Lower lobe of right lung (tissue), 2 donors: ENCODE data around the gene PDYN. TPM values are rescaled to one million over a fixed set of nuclear protein-coding genes. Genes with fewer than 3 reads are reported as not detected.

ENCODE experiments used
- ATAC-seq, 2 donors: fragments of 200-7000 bp; cut with Tn5 transposase; one replicate each; pipeline ENCODE4 v1.9.1; 2020 to 2022; ENCODE audit warnings: mild to moderate bottlenecking in 2 of 2, moderate library complexity in 2 of 2
- DNase-seq: peaks from one replicate; pipeline ENCODE4 v3.0.0-alpha.2; 2020
- H3K27ac ChIP-seq: fragments of 200-600 bp; one replicate; pipeline ENCODE4 v1.8.0; 2022
- H3K27me3 ChIP-seq: fragments of 200-600 bp; one replicate; pipeline ENCODE4 v1.8.0; 2022; ENCODE audit warnings: low read depth
- H3K36me3 ChIP-seq: fragments of 200-600 bp; one replicate; pipeline ENCODE4 v1.8.0; 2022; ENCODE audit warnings: mild to moderate bottlenecking
- H3K4me1 ChIP-seq: fragments of 200-600 bp; one replicate; pipeline ENCODE4 v1.8.0; 2022
- H3K4me3 ChIP-seq: fragments of 200-600 bp; one replicate; pipeline ENCODE4 v1.8.0; 2022; ENCODE audit warnings: mild to moderate bottlenecking
- H3K9me3 ChIP-seq: fragments of 200-600 bp; one replicate; pipeline ENCODE4 v1.8.0; 2022
- intact Hi-C: fragments of 100-400 bp; cut with DNase I; formaldehyde crosslinking; loops from one replicate; pipeline ENCODE4 v1.11.0; 2022
- total RNA-seq: library from RNA; stranded (reverse); fragmentation: NEBNext Ultra II Directional; extraction: Animal tissue kit (Norgen Biotek cat#: 25700); gene quantifications from one replicate; pipeline ENCODE4 v1.2.1, GENCODE V29; 2021
- TF ChIP-seq, protein P1 (sequence below): fragments of 200-600 bp; IDR thresholded peaks from one replicate; pipeline ENCODE4 v1.8.0; 2022; ENCODE audit warnings: antibody characterized with exemption, mild to moderate bottlenecking
- donor health status: DM: no; HTN: yes; CAD: no; lungs with severe emphysema.

Gene PDYN
- total RNA-seq, 1 donor from 2014 or later = not detected

DNA sequence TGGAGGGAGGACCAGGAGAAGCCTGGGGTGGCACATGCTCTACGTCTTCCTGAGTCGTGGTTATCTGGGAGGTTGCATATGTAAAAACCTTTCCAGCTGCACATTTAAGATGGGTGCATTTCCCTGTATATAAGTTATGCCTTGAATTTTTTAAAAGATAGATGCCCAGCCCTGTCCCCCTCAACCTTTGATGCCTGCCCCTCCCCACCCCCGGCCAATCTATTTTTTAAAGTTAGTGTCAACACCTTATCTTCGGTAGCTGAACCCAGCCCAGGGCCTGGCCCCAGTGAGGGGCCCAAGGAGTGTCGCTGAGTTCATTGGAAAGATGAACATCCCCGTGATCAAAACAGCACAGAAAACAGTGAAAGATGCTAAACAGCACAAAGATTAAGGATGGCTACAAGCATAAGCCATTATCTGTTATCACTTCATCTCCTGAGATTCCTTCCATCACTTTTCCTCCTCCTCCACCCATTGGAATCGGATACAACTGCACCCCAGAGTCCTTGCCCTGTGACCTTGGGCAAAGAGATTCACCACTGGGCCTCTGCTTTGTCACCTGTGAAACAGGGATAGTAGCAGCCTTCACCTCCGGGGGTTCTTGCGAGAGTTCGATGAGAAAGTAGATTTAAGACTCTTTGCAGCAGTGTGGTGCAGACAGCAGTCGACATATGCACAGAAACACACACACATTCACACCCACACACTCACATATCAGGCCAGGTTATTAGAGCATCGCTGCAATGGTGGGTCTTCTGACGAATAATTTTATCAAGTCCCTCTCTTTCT lies 51.2 kb downstream of the PDYN start:
- H3K27me3 ChIP-seq = peaks cover 34% of the 10 kb centered on the region
- TF ChIP-seq, protein P1, sequence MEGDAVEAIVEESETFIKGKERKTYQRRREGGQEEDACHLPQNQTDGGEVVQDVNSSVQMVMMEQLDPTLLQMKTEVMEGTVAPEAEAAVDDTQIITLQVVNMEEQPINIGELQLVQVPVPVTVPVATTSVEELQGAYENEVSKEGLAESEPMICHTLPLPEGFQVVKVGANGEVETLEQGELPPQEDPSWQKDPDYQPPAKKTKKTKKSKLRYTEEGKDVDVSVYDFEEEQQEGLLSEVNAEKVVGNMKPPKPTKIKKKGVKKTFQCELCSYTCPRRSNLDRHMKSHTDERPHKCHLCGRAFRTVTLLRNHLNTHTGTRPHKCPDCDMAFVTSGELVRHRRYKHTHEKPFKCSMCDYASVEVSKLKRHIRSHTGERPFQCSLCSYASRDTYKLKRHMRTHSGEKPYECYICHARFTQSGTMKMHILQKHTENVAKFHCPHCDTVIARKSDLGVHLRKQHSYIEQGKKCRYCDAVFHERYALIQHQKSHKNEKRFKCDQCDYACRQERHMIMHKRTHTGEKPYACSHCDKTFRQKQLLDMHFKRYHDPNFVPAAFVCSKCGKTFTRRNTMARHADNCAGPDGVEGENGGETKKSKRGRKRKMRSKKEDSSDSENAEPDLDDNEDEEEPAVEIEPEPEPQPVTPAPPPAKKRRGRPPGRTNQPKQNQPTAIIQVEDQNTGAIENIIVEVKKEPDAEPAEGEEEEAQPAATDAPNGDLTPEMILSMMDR = no peak
- ATAC-seq (no peak), DNase-seq (no peak)
- intact Hi-C loops = no loop called here
- no peaks in the 10 kb centered on the region for H3K9me3 ChIP-seq
- peaks cover 45% of the 10 kb centered on the region for H3K4me1 ChIP-seq
- no peak overlapping the region for H3K4me3 ChIP-seq
- H3K36me3 ChIP-seq = peaks cover 4% of the 10 kb centered on the region
- H3K27ac ChIP-seq = no peak overlapping the region

DNA sequence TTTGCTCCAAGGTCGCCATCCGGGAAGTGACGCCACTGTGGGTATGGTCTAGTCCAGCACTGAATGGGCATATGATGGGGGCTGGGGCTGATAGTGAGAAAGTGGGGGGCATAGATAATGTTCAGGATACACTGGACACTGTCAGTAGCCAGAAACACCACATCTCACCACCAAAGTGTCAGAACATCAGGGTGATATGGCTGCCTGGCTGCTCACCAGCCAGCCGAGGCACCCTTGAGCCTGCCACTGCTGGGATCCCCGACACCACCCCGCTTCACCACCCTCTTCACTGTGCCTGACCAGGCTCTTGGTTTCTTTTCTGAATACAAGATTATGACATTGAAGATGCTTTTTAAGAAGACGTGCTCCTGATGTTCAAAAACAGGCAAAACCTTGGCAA lies 51.8 kb downstream of the PDYN start:
- peaks cover 30% of the 10 kb centered on the region for H3K27me3 ChIP-seq
- H3K4me3 ChIP-seq = no peak overlapping the region
- H3K36me3 ChIP-seq = peaks cover 8% of the 10 kb centered on the region
- TF ChIP-seq, protein P1 = no peak
- no peak overlapping the region for H3K27ac ChIP-seq
- intact Hi-C loops = no loop called here
- DNase-seq = no peak
- H3K4me1 ChIP-seq = peaks cover 39% of the 10 kb centered on the region
- H3K9me3 ChIP-seq = no peaks in the 10 kb centered on the region
- ATAC-seq = no peak

DNA sequence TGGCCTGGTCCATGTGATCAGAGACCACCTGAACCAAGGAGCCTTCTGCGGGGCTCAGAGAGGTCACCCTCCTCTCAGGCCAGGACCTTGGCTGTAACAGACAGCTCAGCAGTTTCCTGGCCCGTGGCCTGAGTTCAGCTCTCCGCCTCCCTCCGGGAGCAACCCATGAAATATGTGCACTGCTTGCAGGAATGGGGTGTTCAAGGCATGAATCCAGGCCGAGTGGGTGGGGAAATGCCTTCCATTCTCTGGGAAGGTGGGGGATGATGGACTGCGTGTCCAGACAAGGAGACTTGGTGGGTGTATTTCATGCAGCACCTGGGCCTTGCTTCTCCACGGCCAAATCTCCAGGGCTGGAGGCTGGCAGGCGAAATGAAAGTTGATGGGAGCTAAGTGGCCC lies 52.6 kb downstream of the PDYN start:
- Histone ChIP-seq H3K27me3 (peaks cover 23% of the 10 kb centered on the region), H3K36me3 (peaks cover 14% of the 10 kb centered on the region), H3K27ac (no peak overlapping the region), H3K9me3 (no peaks in the 10 kb centered on the region), H3K4me3 (no peak overlapping the region), H3K4me1 (peaks cover 31% of the 10 kb centered on the region)
- DNase-seq = no peak
- ATAC-seq = no peak
- intact Hi-C loops = no loop called here
- TF ChIP-seq, protein P1 = no peak

DNA sequence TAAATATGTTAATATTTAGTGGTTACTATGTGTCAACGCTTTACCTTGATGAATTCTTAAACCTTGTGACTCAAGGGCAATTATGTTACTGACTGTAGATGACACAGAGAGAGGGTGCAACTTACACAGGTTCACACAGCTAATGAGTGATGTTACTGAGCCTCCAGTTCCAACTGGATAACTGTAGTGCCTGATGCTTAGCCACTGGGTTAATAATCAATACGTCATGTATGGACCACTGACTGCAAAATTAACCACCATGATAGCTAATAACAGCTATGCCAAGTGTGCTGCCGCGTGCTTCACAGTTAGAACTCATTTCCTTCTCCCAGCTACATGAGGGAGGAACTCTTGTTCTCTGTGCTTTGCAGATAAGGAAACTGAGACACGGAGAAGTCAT lies 53.3 kb downstream of the PDYN start:
- DNase-seq = no peak
- H3K27me3 ChIP-seq = peaks cover 16% of the 10 kb centered on the region
- H3K36me3 ChIP-seq = peaks cover 21% of the 10 kb centered on the region
- no peaks in the 10 kb centered on the region for H3K9me3 ChIP-seq
- ATAC-seq = no peak
- TF ChIP-seq, protein P1 = no peak
- intact Hi-C loops = no loop called here
- no peak overlapping the region for H3K27ac ChIP-seq
- H3K4me1 ChIP-seq = peaks cover 24% of the 10 kb centered on the region
- H3K4me3 ChIP-seq = no peak overlapping the region

DNA sequence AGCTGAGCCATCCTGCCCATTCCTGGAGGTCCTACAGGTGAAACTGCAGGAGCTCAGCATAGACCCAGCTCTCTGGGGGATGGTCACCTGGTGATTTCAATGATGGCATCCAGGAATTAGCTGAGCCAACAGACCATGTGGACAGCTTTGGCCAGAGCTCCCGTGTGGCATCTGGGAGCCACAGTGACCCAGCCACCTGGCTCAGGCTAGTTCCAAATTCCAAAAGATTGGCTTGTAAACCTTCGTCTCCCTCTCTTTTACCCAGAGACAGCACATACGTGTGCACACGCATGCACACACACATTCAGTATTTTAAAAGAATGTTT lies 54.6 kb downstream of the PDYN start:
- Histone ChIP-seq H3K4me1 (peaks cover 24% of the 10 kb centered on the region), H3K27ac (no peak overlapping the region), H3K4me3 (no peak overlapping the region), H3K36me3 (peaks cover 28% of the 10 kb centered on the region), H3K27me3 (peaks cover 19% of the 10 kb centered on the region), H3K9me3 (no peaks in the 10 kb centered on the region)
- intact Hi-C loops = no loop called here
- TF ChIP-seq, protein P1 = no peak
- ATAC-seq = no peak
- DNase-seq = no peak
